Glutamatergic neuron (in vitro differentiated cells): ENCODE data around the gene NPFFR1. TPM values are rescaled to one million over a fixed set of nuclear protein-coding genes. Genes with fewer than 3 reads are reported as not detected.

Experiments
- DNase-seq: peaks from one replicate; pipeline ENCODE4 v3.0.0; 2022
- H3K27ac Mint-ChIP-seq: one replicate; pipeline ENCODE4 v1.8.0; 2020; ENCODE audit warnings: mild to moderate bottlenecking, mixed read lengths, inconsistent platforms; ENCODE audit not compliant: unreplicated experiment
- H3K27me3 Mint-ChIP-seq: one replicate; pipeline ENCODE4 v1.8.0; 2020; ENCODE audit warnings: mild to moderate bottlenecking, moderate library complexity, mixed read lengths, inconsistent platforms; ENCODE audit not compliant: unreplicated experiment
- H3K36me3 Mint-ChIP-seq: one replicate; pipeline ENCODE4 v1.8.0; 2020; ENCODE audit warnings: mild to moderate bottlenecking, mixed read lengths, inconsistent platforms; ENCODE audit not compliant: unreplicated experiment
- H3K4me1 Mint-ChIP-seq: one replicate; pipeline ENCODE4 v1.8.0; 2020; ENCODE audit warnings: mild to moderate bottlenecking, low read depth, mixed read lengths, inconsistent platforms; ENCODE audit not compliant: unreplicated experiment
- H3K4me3 Mint-ChIP-seq: one replicate; pipeline ENCODE4 v1.8.0; 2020; ENCODE audit warnings: mild to moderate bottlenecking, mixed read lengths, inconsistent platforms; ENCODE audit not compliant: unreplicated experiment
- H3K9me3 Mint-ChIP-seq: one replicate; pipeline ENCODE4 v1.8.0; 2020; ENCODE audit warnings: mild to moderate bottlenecking, moderate library complexity, mixed read lengths, inconsistent platforms; ENCODE audit not compliant: unreplicated experiment
- CTCF ChIP-seq: fragments of 200-600 bp; sonication (generic); IDR thresholded peaks from one replicate; pipeline ENCODE4 v1.5.0; 2021; ENCODE audit not compliant: partially characterized antibody, unreplicated experiment
- total RNA-seq: library from RNA; stranded (reverse); fragmentation: NEBNext Ultra II Directional; extraction: Animal tissue kit (Norgen Biotek cat#: 25700); gene quantifications from one replicate; pipeline ENCODE4 v1.2.1, GENCODE V29; 2021; ENCODE audit not compliant: unreplicated experiment

The NPFFR1 gene
- total RNA-seq, 1 donor from 2014 or later, result not detected

GRCh38 chr10:70315276-70315675, 31.5 kb upstream of the NPFFR1 start:
- DNase-seq, result no peak
- Mint-ChIP-seq H3K4me3 (no peak overlapping the region), H3K4me1 (peaks cover 12% of the 10 kb centered on the region), H3K9me3 (no peaks in the 10 kb centered on the region), H3K27me3 (peaks cover 6% of the 10 kb centered on the region), H3K27ac (no peak overlapping the region), H3K36me3 (no peaks in the 10 kb centered on the region)
- no peak for TF ChIP-seq CTCF

GRCh38 chr10:70312972-70313371, 29.2 kb upstream of the NPFFR1 start:
- no peak overlapping the region for H3K27ac Mint-ChIP-seq

GRCh38 chr10:70312249-70312648, 28.4 kb upstream of the NPFFR1 start:
- Mint-ChIP-seq H3K27ac (no peak overlapping the region), H3K9me3 (no peaks in the 10 kb centered on the region)

More at GRCh38 chr10:70312972-70313371, 29.2 kb upstream of the NPFFR1 start:
- Mint-ChIP-seq H3K27me3 (peaks cover 5% of the 10 kb centered on the region), H3K4me3 (no peak overlapping the region), H3K4me1 (peaks cover 12% of the 10 kb centered on the region), H3K36me3 (no peaks in the 10 kb centered on the region), H3K9me3 (no peaks in the 10 kb centered on the region)
- no peak for TF ChIP-seq CTCF
- DNase-seq, result no peak

GRCh38 chr10:70311698-70312097, 27.9 kb upstream of the NPFFR1 start:
- no peak for TF ChIP-seq CTCF
- Mint-ChIP-seq H3K4me3 (no peak overlapping the region), H3K4me1 (peaks cover 11% of the 10 kb centered on the region), H3K36me3 (peaks cover under 1% of the 10 kb centered on the region), H3K27ac (no peak overlapping the region), H3K27me3 (peaks cover 5% of the 10 kb centered on the region), H3K9me3 (no peaks in the 10 kb centered on the region)
- DNase-seq, result no peak

More at GRCh38 chr10:70312249-70312648, 28.4 kb upstream of the NPFFR1 start:
- TF ChIP-seq CTCF, result no peak
- H3K27me3 Mint-ChIP-seq, result peaks cover 5% of the 10 kb centered on the region
- H3K4me1 Mint-ChIP-seq, result peaks cover 12% of the 10 kb centered on the region
- H3K4me3 Mint-ChIP-seq, result no peak overlapping the region
- DNase-seq, result no peak
- H3K36me3 Mint-ChIP-seq, result no peaks in the 10 kb centered on the region

- Mint-ChIP-seq H3K27me3 (peaks cover 5% of the 10 kb centered on the region), H3K4me3 (no peak overlapping the region), H3K36me3 (peaks cover 5% of the 10 kb centered on the region), H3K9me3 (no peaks in the 10 kb centered on the region), H3K27ac (no peak overlapping the region), H3K4me1 (peaks cover under 1% of the 10 kb centered on the region)
- no peak for DNase-seq
- no peak for TF ChIP-seq CTCF
These were observed 25.9 kb upstream of the NPFFR1 start for GRCh38 chr10:70309661-70310060.
